ENCODE measurements around the gene USP44.

The USP44 gene

GRCh38 chr12:95548056-95548538 lies 3.2 kb downstream of the USP44 start:
- DNase-seq = peak; percentile 4

- DNase-seq = no peak
Measured at GRCh38 chr12:95547522-95548055, 3.7 kb downstream of the USP44 start.

- no peak for DNase-seq
Measured at GRCh38 chr12:95546491-95546813, 4.8 kb downstream of the USP44 start.

GRCh38 chr12:95545731-95546490 lies 5.4 kb downstream of the USP44 start:
- DNase-seq = no peak

GRCh38 chr12:95545303-95545702 lies 6.0 kb downstream of the USP44 start:
- DNase-seq = no peak

GRCh38 chr12:95544756-95545155 lies 6.5 kb downstream of the USP44 start:
- no peak for DNase-seq

- DNase-seq = no peak
Measured at GRCh38 chr12:95543305-95543704, 8.0 kb downstream of the USP44 start.

GRCh38 chr12:95541436-95541835 lies 9.8 kb downstream of the USP44 start:
- DNase-seq = no peak

GRCh38 chr12:95538656-95539055 lies 12.6 kb downstream of the USP44 start:
- no peak for DNase-seq

- no peak for DNase-seq
Measured at GRCh38 chr12:95538006-95538405, 13.3 kb downstream of the USP44 start.

- no peak for DNase-seq
Measured at GRCh38 chr12:95533985-95534384, 17.3 kb downstream of the USP44 start.

GRCh38 chr12:95532851-95533250 lies 18.4 kb downstream of the USP44 start:
- no peak for DNase-seq

GRCh38 chr12:95529693-95530225 lies 21.5 kb downstream of the USP44 start:
- no peak for DNase-seq

- no peak for DNase-seq
Measured at GRCh38 chr12:95528431-95528830, 22.8 kb downstream of the USP44 start.

- no peak for DNase-seq
Measured at GRCh38 chr12:95522692-95523091, 28.6 kb downstream of the USP44 start.

GRCh38 chr12:95520816-95521215 lies 30.5 kb downstream of the USP44 start:
- DNase-seq = no peak

- DNase-seq = no peak
Measured at GRCh38 chr12:95518944-95519343, 32.3 kb downstream of the USP44 start.

GRCh38 chr12:95517246-95517645 lies 34.0 kb downstream of the USP44 start:
- DNase-seq = no peak

- DNase-seq = no peak
Measured at GRCh38 chr12:95516757-95517156, 34.5 kb downstream of the USP44 start.

GRCh38 chr12:95515197-95515596 lies 36.1 kb downstream of the USP44 start:
- no peak for DNase-seq

GRCh38 chr12:95513599-95513998 lies 37.7 kb downstream of the USP44 start:
- DNase-seq = no peak

GRCh38 chr12:95511977-95512376 lies 39.3 kb downstream of the USP44 start:
- no peak for DNase-seq

- DNase-seq = no peak
Measured at GRCh38 chr12:95509300-95509699, 42.0 kb downstream of the USP44 start.

GRCh38 chr12:95506707-95507523 lies 44.4 kb downstream of the USP44 start:
- DNase-seq = no peak

Data from T1000 (cell line).